Panc1 (cell line): Measurements from ENCODE around the gene SLC38A10.

Experiments used
- POLR2AphosphoS5 ChIP-seq: IDR thresholded peaks from 2 replicates; pipeline ENCODE4 v1.6.1; 2012; ENCODE audit warnings: mild to moderate bottlenecking, low read depth, low read length, moderate library complexity
- TF ChIP-seq, protein P1 (sequence below): fragments of 450-650 bp; IDR thresholded peaks from 2 replicates; pipeline ENCODE4 v1.5.1; 2017; ENCODE audit warnings: mild to moderate bottlenecking

DNA sequence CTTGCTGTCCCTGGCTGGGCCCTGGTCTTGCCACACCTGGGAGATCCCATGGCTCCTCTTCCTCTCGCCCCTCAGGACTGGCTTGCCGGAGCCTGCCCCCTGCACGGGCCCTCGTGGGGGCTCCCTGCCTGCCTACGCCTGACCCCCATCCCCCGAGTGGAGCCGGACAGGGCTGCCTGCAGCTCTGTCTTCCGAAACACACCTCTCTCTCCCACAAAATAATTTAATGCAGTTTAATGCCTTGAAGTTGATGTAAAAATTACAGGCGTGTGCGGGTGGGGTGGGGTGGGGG is 22.4 kb upstream of the SLC38A10 start:
- TF ChIP-seq, protein P1, sequence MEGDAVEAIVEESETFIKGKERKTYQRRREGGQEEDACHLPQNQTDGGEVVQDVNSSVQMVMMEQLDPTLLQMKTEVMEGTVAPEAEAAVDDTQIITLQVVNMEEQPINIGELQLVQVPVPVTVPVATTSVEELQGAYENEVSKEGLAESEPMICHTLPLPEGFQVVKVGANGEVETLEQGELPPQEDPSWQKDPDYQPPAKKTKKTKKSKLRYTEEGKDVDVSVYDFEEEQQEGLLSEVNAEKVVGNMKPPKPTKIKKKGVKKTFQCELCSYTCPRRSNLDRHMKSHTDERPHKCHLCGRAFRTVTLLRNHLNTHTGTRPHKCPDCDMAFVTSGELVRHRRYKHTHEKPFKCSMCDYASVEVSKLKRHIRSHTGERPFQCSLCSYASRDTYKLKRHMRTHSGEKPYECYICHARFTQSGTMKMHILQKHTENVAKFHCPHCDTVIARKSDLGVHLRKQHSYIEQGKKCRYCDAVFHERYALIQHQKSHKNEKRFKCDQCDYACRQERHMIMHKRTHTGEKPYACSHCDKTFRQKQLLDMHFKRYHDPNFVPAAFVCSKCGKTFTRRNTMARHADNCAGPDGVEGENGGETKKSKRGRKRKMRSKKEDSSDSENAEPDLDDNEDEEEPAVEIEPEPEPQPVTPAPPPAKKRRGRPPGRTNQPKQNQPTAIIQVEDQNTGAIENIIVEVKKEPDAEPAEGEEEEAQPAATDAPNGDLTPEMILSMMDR: no peak
- TF ChIP-seq POLR2AphosphoS5: no peak
